ENCODE results near the gene DKK1. TPM values are rescaled to one million over a fixed set of nuclear protein-coding genes. Genes with fewer than 3 reads are reported as not detected.
A peak's percentile ranks its signal among the peaks of the same experiment; 100 is the strongest.

DKK1 gene
- total and polyA plus RNA-seq, 2 donors (not counting 3 experiments of a cell fraction or from before 2014, with no cell fraction given): 184 to 202 TPM

GRCh38 chr10:52357971-52358370, 43.9 kb downstream of the DKK1 start:
- DNase-seq (ENCODE audit: low read depth, low spot score) (no peak), FAIRE-seq (no peak)
- H2AFZ ChIP-seq (ENCODE audit: low read depth, low read length): peak overlapping the region; percentile 44
- no peaks in the 10 kb centered on the region for H4K20me1 ChIP-seq (replicated peaks; ENCODE audit: control insufficient read depth, extremely low read depth, insufficient read depth, low read length)
- no peaks in the 10 kb centered on the region for H3K9me3 ChIP-seq (replicated peaks; ENCODE audit: control insufficient read depth, insufficient read depth, low read length)
- H3K4me2 ChIP-seq (ENCODE audit: insufficient read depth, low read length): no peak overlapping the region
- no TSS peak for BruUV-seq (replicated peaks)
- dilution Hi-C loops (cut with MboI; ENCODE audit: extremely low pct_ligation_motif_present, low sequenced_read_pairs) (no loop called here), intact Hi-C loops (cut with micrococcal nuclease) (no loop called here)
- H3K79me2 ChIP-seq (ENCODE audit: control insufficient read depth, insufficient read depth, low read length): no peaks in the 10 kb centered on the region
- H3K9ac ChIP-seq (replicated peaks; ENCODE audit: extremely low read depth, insufficient read depth, low read length): no peak overlapping the region
- H3K9me1 ChIP-seq (replicated peaks; ENCODE audit: control insufficient read depth, extremely low read depth, insufficient read depth, low read length): no peaks in the 10 kb centered on the region
- CTCF ChIA-PET: no interaction called here
- POLR2A ChIA-PET: no interaction called here
- TF ChIP-seq MYC (IDR thresholded peaks at IDR 0.05; ENCODE audit: low read depth, low read length) (no peak), POLR2AphosphoS5 (IDR thresholded peaks at IDR 0.05; ENCODE audit: insufficient read depth, low read depth, low read length) (no peak), CTCF (IDR thresholded peaks at IDR 0.05; ENCODE audit: extremely low read depth in 1 of 2, insufficient read depth in 1 of 2, low read depth in 1 of 2, low read length in 2 of 2) (no peak), GATA2 (IDR thresholded peaks at IDR 0.05; ENCODE audit: insufficient read depth, insufficient read length, low read depth, low read length) (no peak), POLR2A (IDR thresholded peaks at IDR 0.05; ENCODE audit: low read depth, low read length) (no peak), JUN (IDR thresholded peaks at IDR 0.05; ENCODE audit: borderline replicate concordance, insufficient read depth, insufficient read length, low read depth) (no peak), MAX (IDR thresholded peaks at IDR 0.05; ENCODE audit: insufficient read depth, insufficient read length) (no peak), FOS (IDR thresholded peaks at IDR 0.05; ENCODE audit: borderline replicate concordance, insufficient read depth, low read length) (no peak), EZH2 (IDR thresholded peaks at IDR 0.05; ENCODE audit: borderline replicate concordance, low read depth, low read length, severe bottlenecking) (no peak)
- no peak overlapping the region for H3K27ac ChIP-seq (ENCODE audit: insufficient read depth, low read depth, low read length)
- no peaks in the 10 kb centered on the region for H3K36me3 ChIP-seq (ENCODE audit: control insufficient read depth in 2 of 2, extremely low read depth in 1 of 2, insufficient read depth in 2 of 2, low read length in 2 of 2)
- no peak overlapping the region for H3K4me3 ChIP-seq (replicated peaks in 1 of 3; ENCODE audit: insufficient read depth in 1 of 3, low read depth in 1 of 3, low read length in 3 of 3)
- peaks cover 4% of the 10 kb centered on the region for H3K4me1 ChIP-seq (ENCODE audit: control insufficient read depth, extremely low read depth, insufficient read depth, low read length)
- no peaks in the 10 kb centered on the region for H3K27me3 ChIP-seq (ENCODE audit: control insufficient read depth in 2 of 2, insufficient read depth in 2 of 2, low read length in 2 of 2)

Measured in endothelial cell of umbilical vein (primary cell).